Adrenal gland (tissue), 12 donors: ENCODE measurements around the gene L3MBTL1. TPM values are rescaled to one million over a fixed set of nuclear protein-coding genes. Genes with fewer than 3 reads are reported as not detected.

Experiments
- DNase-seq, 7 donors: peaks; one replicate each; pipeline ENCODE4 v3.0.0-alpha.2; 2019 to 2020
- H3K27ac ChIP-seq, 5 donors: fragments of 200-600 bp; sonication (generic) in 4 of 5; 1 replicate in 3 of 5; 2 replicates in 2 of 5; pipeline versions ENCODE4 v1.5.1 to v1.8.0; 2016 to 2020; ENCODE audit warnings: mild to moderate bottlenecking in 1 of 5
- H3K27me3 ChIP-seq: fragments of 200-600 bp; 2 replicates; pipeline ENCODE4 v1.8.0; 2021
- H3K36me3 ChIP-seq, 2 donors: fragments of 200-600 bp; replicated peaks in 1 of 2; 1 replicate in 1 of 2; 2 replicates in 1 of 2; pipeline versions ENCODE4 v1.5.1 to v1.8.0; 2018 to 2022
- H3K4me1 ChIP-seq, 2 donors: fragments of 200-600 bp; replicated peaks in 1 of 2; 1 replicate in 1 of 2; 2 replicates in 1 of 2; pipeline versions ENCODE4 v1.5.1 to v1.8.0; 2018 to 2021
- H3K4me3 ChIP-seq, 4 donors: fragments of 200-600 bp; sonication (generic) in 3 of 4; one replicate each; pipeline ENCODE4 v1.5.1; 2016 to 2018
- H3K9me3 ChIP-seq, 3 donors: fragments of 200-600 bp; sonication (generic) in 1 of 3; replicated peaks in 1 of 3; 1 replicate in 2 of 3; 2 replicates in 1 of 3; pipeline versions ENCODE4 v1.5.1 to v1.8.0; 2016 to 2021
- POLR2A ChIP-seq, 2 donors: fragments of 450-650 bp; IDR thresholded peaks; one replicate each; pipeline ENCODE4 v1.6.1; 2017; ENCODE audit warnings: antibody characterized with exemption in 2 of 2, mild to moderate bottlenecking in 2 of 2, moderate library complexity in 1 of 2
- WGBS, 4 donors: extraction: QIAGEN DNeasy Blood & Tissue Kit in 2 of 4; methylation state at CpG; one replicate each; pipeline versions ENCODE4 v1.1.5 to v1.1.7; 2013 to 2017; 5-methylcytosine and 5-hydroxymethylcytosine counted together
- intact Hi-C, 2 donors: fragments of 100-400 bp; cut with DNase I; formaldehyde crosslinking; loops; one replicate each; pipeline versions ENCODE4 v1.14.1 to v1.15.0; 2022 to 2023
- polyA plus RNA-seq, 3 donors: library from polyadenylated mRNA; stranded (reverse); fragments of 200-250 nt in 2 of 3; fragments of 350-450 nt in 1 of 3; fragmentation: Illumina TruSeq in 1 of 3; extraction: RNeasy Lipid Tissue Mini Kit (QIAGEN cat#74804) in 1 of 3; gene quantifications; one replicate each; pipeline ENCODE4 v1.2.3, GENCODE V29; 2013 to 2014
- total RNA-seq, 9 donors: library from RNA; depleted of rRNA in 4 of 9; stranded (reverse); fragments of >200 nt in 4 of 9; fragments of 120-200 nt in 1 of 9; fragmentation: NEBNext Ultra II Directional in 1 of 9; extraction: Animal tissue kit (Norgen Biotek cat#: 25700) in 1 of 9; gene quantifications; one replicate each; pipeline versions ENCODE4 v1.1.0 to v1.2.4, GENCODE V29; 2013 to 2023
- TF ChIP-seq, protein P1 (sequence below), 6 experiments: fragments of 450-650 bp in 4 of 6; fragments of 200-600 bp in 2 of 6; sonication (generic) in 1 of 6; IDR thresholded peaks; 1 replicate in 5 of 6; 2 replicates in 1 of 6; pipeline versions ENCODE4 v1.5.1 to v1.8.0; 2016 to 2021; ENCODE audit warnings: antibody characterized with exemption in 6 of 6, mild to moderate bottlenecking in 2 of 6, moderate library complexity in 1 of 6
- donor health status: healthy with polysubstance abuse.
- donor health status: Bipolar disorder and iron deficiency.
- donor health status: DM: yes; HTN: yes; CAD: no.
- donor health status: DM: no; HTN: no; CAD: no.
- donor health status: DM: no; HTN: no; CAD: no.
- donor health status: DM: yes; HTN: yes; CAD: no.

The L3MBTL1 gene
- total and polyA plus RNA-seq, 12 donors, result 3.3 to 24.4 (median 14.0) TPM

GRCh38 chr20:43516251-43516824 lies 8.8 kb downstream of the L3MBTL1 start:
- TF ChIP-seq, protein P1, sequence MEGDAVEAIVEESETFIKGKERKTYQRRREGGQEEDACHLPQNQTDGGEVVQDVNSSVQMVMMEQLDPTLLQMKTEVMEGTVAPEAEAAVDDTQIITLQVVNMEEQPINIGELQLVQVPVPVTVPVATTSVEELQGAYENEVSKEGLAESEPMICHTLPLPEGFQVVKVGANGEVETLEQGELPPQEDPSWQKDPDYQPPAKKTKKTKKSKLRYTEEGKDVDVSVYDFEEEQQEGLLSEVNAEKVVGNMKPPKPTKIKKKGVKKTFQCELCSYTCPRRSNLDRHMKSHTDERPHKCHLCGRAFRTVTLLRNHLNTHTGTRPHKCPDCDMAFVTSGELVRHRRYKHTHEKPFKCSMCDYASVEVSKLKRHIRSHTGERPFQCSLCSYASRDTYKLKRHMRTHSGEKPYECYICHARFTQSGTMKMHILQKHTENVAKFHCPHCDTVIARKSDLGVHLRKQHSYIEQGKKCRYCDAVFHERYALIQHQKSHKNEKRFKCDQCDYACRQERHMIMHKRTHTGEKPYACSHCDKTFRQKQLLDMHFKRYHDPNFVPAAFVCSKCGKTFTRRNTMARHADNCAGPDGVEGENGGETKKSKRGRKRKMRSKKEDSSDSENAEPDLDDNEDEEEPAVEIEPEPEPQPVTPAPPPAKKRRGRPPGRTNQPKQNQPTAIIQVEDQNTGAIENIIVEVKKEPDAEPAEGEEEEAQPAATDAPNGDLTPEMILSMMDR (IDR thresholded peaks at IDR 0.05), result no peak
- no peak for TF ChIP-seq POLR2A (IDR thresholded peaks at IDR 0.05)
- Histone ChIP-seq H3K36me3 (no peaks in the 10 kb centered on the region), H3K4me1 (no peaks in the 10 kb centered on the region), H3K27ac (no peak overlapping the region), H3K27me3 (no peaks in the 10 kb centered on the region), H3K9me3 (no peaks in the 10 kb centered on the region), H3K4me3 (no peak overlapping the region)
- no peak for DNase-seq
- 94 to 100% (median 96%) methylated on average over 1 of the region's 1 CpG for WGBS, 4 donors
- intact Hi-C loops, result no loop called here

DNA sequence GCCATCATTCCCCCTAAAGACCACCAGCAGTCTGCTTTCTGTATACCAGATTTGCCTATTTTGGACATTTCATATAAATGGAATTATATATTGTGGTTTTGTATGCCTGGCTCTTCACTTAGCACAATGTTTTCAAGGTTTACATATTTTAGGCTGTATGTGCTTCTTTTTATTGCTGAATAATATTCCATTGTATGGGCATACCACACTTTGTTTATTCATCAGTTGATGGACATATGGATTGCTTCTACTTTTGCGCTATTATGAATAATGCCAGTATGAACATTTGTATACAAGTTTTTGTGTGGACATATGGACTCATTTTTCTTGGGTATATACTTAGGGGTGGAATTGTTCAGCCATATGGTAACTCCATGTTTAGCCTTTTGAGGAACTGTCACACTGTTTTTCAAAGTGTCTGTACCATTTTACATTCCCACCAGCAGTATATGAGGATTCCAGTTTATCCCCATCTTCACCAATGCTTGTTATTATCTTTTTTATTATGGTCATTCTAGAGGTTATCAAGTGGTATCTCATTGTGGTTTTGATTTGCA lies 12.7 kb downstream of the L3MBTL1 start:
- no peak for TF ChIP-seq POLR2A (IDR thresholded peaks at IDR 0.05)
- TF ChIP-seq, protein P1 (IDR thresholded peaks at IDR 0.05), result no peak
- WGBS, 4 donors, result 93 to 100% (median 97%) methylated on average over 1 of the region's 1 CpG

DNA sequence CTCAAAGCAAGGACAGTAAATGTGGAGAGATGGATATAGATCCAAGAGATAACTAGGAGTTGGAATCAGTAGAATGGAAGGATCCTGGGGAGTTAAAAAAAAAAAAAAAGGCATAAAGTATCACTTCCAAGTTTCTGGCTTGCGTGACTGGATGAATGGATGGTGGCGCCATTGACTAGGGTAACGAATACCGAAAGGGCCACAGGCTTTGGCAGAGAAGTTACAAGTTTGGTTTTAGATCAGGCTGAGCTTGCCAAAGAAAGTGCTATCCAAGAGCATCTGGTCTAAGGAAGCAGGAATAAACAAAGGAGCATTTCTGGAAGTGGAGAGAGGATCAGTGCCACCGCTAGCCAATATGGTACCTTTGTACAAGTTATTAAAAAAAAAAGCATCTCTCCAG lies 17.5 kb downstream of the L3MBTL1 start:
- WGBS, 4 donors, result 79 to 95% (median 88%) methylated on average over 5 of the region's 5 CpGs
- intact Hi-C loops, result no loop called here

More for the DNA sequence above, 12.7 kb downstream of the L3MBTL1 start:
- Histone ChIP-seq H3K9me3 (no peaks in the 10 kb centered on the region), H3K4me1 (no peaks in the 10 kb centered on the region), H3K4me3 (no peak overlapping the region), H3K27ac (no peak overlapping the region), H3K27me3 (no peaks in the 10 kb centered on the region), H3K36me3 (no peaks in the 10 kb centered on the region)
- DNase-seq, result no peak
- intact Hi-C loops, result no loop called here

GRCh38 chr20:43528258-43528875 lies 20.9 kb downstream of the L3MBTL1 start:
- intact Hi-C loops, result no loop called here
- no peaks in the 10 kb centered on the region for H3K27me3 ChIP-seq
- WGBS, 4 donors, result 84 to 93% (median 89%) methylated on average over 6 to 8 of the region's 8 CpGs

More for the DNA sequence above, 17.5 kb downstream of the L3MBTL1 start:
- Histone ChIP-seq H3K4me3 (no peak overlapping the region), H3K36me3 (no peaks in the 10 kb centered on the region), H3K27ac (no peak overlapping the region), H3K4me1 (no peaks in the 10 kb centered on the region), H3K27me3 (no peaks in the 10 kb centered on the region), H3K9me3 (no peaks in the 10 kb centered on the region)
- no peak for TF ChIP-seq POLR2A (IDR thresholded peaks at IDR 0.05)
- TF ChIP-seq, protein P1 (IDR thresholded peaks at IDR 0.05), result no peak
- no peak for DNase-seq

More at GRCh38 chr20:43528258-43528875, 20.9 kb downstream of the L3MBTL1 start:
- Histone ChIP-seq H3K4me3 (no peak overlapping the region), H3K36me3 (no peaks in the 10 kb centered on the region), H3K27ac (no peak overlapping the region), H3K9me3 (no peaks in the 10 kb centered on the region), H3K4me1 (peaks cover 0 to 4% of the 10 kb centered on the region in 2 donors)
- TF ChIP-seq, protein P1 (IDR thresholded peaks at IDR 0.05), result no peak
- TF ChIP-seq POLR2A (IDR thresholded peaks at IDR 0.05), result no peak
- no peak for DNase-seq
